NCI-H146 (cell line): ENCODE results near the gene SYNM.

Experiments
- DNase-seq: peaks from one replicate; lab custom pipeline; 2025; lab: John Stamatoyannopoulos, UW

The SYNM gene

GRCh38 chr15:99123713-99124451, 19.0 kb downstream of the SYNM start:
- DNase-seq = peak; percentile 92

DNA sequence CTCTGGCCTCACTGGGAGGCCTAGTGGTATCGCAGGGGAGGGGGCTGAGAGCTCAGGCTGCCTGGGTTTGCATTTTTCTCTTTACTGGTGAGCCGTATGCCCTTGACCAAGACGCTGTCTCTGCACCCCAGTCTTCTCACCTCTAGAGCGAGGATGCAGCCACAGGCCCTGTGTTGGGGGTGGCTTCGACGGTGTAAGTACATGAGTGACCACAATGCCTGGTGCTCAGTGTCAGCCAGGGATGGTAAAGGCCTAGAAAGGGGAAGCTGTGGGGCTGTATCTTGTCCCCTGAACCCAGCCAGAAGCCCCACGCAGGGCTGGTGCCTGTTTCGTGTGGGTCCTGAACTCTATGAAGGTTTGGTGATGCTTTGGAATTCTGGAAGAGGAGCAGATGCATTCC, 19.8 kb downstream of the SYNM start:
- no peak for DNase-seq

GRCh38 chr15:99125061-99125891, 20.4 kb downstream of the SYNM start:
- no peak for DNase-seq

DNA sequence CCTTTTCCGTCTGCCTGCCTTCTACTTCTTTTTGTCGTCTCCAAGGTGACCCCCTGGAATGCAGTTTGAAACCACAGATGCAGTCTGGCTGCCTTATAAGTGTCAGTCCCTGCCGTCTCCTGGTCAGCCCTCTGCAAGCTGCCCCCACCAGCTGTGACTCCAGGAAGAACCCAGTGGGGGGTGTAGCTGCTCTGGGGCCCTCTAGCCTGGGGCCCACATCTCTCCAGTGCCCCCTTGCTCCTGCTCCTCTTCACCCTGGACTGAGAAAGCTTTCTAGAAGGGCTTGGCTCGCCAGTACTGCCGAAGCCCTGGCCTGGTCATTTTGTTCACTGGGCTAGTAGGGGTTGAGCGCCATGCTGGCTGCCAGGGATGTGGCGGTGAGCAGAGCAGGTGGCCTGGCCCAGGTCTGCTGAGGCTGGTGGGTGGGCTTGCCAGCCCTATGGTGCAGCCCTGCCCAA, 21.3 kb downstream of the SYNM start:
- DNase-seq = no peak

GRCh38 chr15:99126930-99127329, 22.1 kb downstream of the SYNM start:
- no peak for DNase-seq

GRCh38 chr15:99127773-99128172, 22.9 kb downstream of the SYNM start:
- no peak for DNase-seq

DNA sequence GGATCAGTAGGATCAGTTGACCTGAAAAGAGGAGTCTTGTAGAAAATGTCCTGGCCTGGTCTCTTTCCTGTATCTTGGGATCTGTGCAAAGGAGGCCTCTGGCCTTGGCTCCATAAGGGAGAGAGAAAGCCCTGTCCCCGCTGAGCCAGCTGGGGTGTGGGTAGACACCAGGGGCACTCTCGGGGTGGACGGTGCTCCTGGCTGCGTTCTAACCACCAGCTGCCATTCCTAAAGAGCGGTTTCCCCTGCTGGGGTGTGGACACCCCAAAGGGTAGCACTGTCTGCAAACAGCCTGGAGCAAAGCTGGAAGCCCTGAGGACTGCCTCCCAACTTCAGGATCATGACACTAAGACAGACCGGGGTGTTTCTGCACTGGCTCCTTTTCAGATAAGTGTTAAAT, 23.5 kb downstream of the SYNM start:
- no peak for DNase-seq

GRCh38 chr15:99129644-99130043, 24.8 kb downstream of the SYNM start:
- DNase-seq = no peak

DNA sequence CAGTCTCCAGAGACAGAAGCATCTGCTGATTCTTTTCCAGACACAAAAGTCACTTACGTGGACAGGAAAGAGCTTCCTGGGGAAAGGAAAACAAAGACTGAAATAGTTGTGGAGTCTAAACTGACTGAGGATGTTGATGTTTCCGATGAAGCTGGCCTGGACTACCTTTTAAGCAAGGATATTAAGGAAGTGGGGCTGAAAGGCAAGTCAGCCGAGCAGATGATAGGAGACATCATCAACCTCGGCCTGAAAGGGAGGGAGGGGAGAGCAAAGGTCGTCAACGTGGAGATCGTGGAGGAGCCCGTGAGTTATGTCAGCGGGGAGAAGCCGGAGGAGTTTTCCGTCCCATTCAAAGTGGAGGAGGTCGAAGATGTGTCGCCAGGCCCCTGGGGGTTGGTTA, 25.4 kb downstream of the SYNM start:
- no peak for DNase-seq

GRCh38 chr15:99130765-99131440, 26.0 kb downstream of the SYNM start:
- no peak for DNase-seq

DNA sequence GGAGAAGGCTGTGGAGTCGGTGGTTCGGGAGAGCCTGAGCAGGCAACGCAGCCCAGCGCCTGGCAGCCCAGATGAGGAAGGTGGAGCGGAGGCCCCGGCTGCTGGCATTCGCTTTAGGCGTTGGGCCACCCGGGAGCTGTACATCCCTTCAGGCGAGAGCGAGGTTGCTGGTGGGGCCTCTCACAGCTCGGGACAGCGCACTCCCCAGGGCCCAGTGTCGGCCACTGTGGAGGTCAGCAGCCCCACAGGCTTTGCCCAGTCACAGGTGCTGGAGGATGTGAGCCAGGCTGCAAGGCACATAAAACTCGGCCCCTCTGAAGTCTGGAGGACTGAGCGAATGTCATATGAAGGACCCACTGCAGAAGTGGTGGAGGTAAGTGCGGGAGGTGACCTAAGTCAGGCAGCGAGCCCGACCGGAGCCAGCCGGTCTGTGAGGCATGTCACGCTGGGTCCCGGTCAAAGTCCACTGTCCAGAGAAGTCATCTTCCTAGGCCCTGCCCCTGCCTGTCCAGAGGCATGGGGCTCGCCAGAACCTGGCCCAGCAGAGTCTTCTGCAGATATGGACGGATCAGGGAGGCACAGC, 26.7 kb downstream of the SYNM start:
- DNase-seq = no peak

DNA sequence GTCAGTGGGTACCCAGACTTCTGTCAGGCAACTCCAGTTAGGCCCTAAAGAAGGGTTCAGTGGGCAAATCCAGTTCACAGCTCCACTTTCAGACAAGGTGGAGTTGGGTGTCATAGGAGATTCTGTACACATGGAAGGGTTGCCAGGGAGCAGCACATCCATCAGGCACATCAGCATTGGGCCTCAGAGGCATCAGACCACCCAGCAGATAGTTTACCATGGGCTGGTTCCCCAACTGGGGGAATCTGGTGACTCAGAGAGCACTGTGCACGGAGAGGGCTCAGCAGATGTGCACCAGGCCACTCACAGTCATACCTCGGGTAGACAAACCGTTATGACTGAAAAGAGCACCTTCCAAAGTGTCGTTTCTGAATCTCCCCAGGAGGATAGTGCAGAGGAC, 27.2 kb downstream of the SYNM start:
- DNase-seq = no peak

DNA sequence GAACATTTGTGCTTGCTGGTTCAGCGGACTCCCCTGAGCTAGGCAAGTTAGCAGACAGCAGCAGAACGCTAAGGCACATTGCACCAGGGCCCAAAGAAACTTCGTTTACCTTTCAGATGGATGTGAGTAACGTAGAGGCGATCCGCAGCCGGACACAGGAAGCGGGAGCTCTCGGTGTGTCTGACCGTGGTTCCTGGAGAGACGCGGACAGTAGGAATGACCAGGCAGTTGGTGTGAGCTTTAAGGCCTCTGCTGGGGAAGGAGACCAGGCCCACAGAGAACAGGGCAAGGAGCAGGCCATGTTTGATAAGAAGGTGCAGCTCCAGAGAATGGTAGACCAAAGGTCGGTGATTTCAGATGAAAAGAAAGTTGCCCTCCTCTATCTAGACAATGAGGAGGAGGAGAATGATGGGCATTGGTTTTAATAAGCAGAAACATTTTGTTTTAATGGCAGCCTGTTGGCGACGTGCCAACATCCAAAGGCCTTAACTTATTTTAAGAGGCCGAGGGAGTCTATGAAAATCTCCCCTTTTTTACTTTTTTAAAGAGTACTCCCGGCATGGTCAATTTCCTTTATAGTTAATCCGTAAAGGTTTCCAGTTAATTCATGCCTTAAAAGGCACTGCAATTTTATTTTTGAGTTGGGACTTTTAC, 27.9 kb downstream of the SYNM start:
- no peak for DNase-seq

DNA sequence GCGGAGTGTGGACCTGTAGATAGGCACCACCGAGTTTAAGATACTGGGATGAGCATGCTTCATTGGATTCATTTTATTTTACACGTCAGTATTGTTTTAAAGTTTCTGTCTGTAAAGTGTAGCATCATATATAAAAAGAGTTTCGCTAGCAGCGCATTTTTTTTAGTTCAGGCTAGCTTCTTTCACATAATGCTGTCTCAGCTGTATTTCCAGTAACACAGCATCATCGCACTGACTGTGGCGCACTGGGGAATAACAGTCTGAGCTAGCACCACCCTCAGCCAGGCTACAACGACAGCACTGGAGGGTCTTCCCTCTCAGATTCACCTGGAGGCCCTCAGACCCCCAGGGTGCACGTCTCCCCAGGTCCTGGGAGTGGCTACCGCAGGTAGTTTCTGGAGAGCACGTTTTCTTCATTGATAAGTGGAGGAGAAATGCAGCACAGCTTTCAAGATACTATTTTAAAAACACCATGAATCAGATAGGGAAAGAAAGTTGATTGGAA, 29.5 kb downstream of the SYNM start:
- DNase-seq = no peak

DNA sequence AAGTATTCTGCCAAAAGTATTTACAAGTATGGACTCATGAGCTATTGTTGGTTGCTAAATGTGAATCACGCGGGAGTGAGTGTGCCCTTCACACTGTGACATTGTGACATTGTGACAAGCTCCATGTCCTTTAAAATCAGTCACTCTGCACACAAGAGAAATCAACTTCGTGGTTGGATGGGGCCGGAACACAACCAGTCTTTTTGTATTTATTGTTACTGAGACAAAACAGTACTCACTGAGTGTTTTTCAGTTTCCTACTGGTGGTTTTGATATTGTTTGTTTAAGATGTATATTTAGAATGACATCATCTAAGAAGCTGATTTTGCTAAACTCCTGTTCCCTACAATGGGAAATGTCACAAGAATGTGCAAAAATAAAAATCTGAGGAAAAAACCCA, 30.3 kb downstream of the SYNM start:
- DNase-seq = peak; percentile 44

DNA sequence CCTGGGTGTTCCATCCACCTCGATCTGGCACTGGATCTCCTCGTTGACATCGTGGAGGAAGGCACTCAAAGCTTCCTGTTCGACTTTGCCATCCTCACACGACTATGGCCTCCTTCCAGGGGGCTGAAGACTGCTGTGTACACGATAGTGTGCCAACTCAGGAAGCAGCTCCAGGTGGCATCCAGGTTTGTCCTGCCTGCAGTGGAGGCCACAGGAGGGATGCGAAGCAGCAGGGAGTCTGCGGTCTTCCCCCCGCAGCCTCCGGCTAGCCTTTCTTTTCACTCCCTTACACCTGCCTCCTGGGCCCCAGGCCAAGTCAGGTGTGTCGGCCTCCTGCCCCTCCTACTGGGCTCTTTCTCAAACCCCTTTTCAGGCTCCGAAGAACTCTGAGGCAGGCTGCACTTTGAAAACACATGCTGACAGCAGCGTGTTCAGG, 32.2 kb downstream of the SYNM start:
- DNase-seq = peak; percentile 100

- DNase-seq = no peak
Observed at GRCh38 chr15:99137877-99138276, 33.0 kb downstream of the SYNM start.

GRCh38 chr15:99138491-99138982, 33.7 kb downstream of the SYNM start:
- peak; percentile 36 for DNase-seq

- peak; percentile 27 for DNase-seq
Observed at GRCh38 chr15:99139276-99139675, 34.4 kb downstream of the SYNM start.

GRCh38 chr15:99140590-99140989, 35.7 kb downstream of the SYNM start:
- DNase-seq = no peak

DNA sequence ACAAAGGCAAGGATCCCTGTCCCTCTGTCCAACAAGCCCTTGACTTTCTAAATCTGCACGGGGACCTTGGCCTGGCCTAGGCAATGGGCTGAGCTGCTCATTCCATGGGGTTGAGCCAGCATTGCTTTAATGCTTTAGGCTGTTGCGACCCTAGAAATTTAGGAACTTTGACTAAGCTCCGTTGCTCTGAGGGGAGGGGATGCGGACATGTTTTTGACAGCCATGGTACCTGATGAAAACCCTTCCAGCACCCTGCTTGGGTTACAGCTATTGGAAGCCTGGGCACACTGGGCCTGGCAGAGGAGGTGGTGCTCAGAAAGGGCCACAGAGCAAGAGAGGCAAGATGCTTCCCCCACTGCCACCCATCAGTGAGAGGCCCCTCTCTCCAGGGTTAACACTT, 37.1 kb downstream of the SYNM start:
- DNase-seq = no peak
